ENCODE data around the gene VWA5A.

GRCh38 chr11:124069429-124070401, 45.5 kb upstream of the VWA5A start:
- TF ChIP-seq ZNF274 (IDR thresholded peaks at IDR 0.05; ENCODE audit: low read depth, low read length) (no peak), YY1 (IDR thresholded peaks at IDR 0.05; ENCODE audit: insufficient read depth, insufficient read length) (no peak), SUZ12 (IDR thresholded peaks at IDR 0.05; ENCODE audit: extremely low read depth, insufficient read depth, insufficient read length) (no peak)
